HuH-7 (cell line): ENCODE results near the gene POLR3F.
"Not testable (repeated sequence)": the region's sequence is repeated elsewhere in the genome, so short reads cannot be mapped to it uniquely, and the experiment has no call there.

Experiments
- DNase-seq: peaks from one replicate; pipeline ENCODE4 v3.0.0; 2011; ENCODE audit warnings: low spot score

Gene POLR3F

GRCh38 chr20:18506744-18507143 is 39.6 kb downstream of the POLR3F start:
- no peak for DNase-seq

- peak; percentile 99 for DNase-seq
Measured at GRCh38 chr20:18507218-18508191, 40.3 kb downstream of the POLR3F start, which contains the start of gene SEC23B. Gene SEC23B, plus strand, starts transcription at chr20:18507940. Its CDS starts 2,896 bp downstream, at chr20:18510836.

- no peak for DNase-seq
Measured at GRCh38 chr20:18511571-18511970, 44.4 kb downstream of the POLR3F start.

GRCh38 chr20:18513208-18513607 is 46.0 kb downstream of the POLR3F start:
- no peak for DNase-seq

GRCh38 chr20:18514127-18514526 is 46.9 kb downstream of the POLR3F start:
- DNase-seq: no peak

- no peak for DNase-seq
Measured at GRCh38 chr20:18515973-18516372, 48.8 kb downstream of the POLR3F start.

- not testable (repeated sequence) for DNase-seq
Measured at GRCh38 chr20:18522066-18522465, 54.9 kb downstream of the POLR3F start.

- DNase-seq: no peak
Measured at GRCh38 chr20:18523066-18523465, 55.9 kb downstream of the POLR3F start.

- no peak for DNase-seq
Measured at GRCh38 chr20:18524646-18525045, 57.5 kb downstream of the POLR3F start.

- DNase-seq: not testable (repeated sequence)
Measured at GRCh38 chr20:18526761-18527160, 59.6 kb downstream of the POLR3F start.

GRCh38 chr20:18527339-18527738 is 60.1 kb downstream of the POLR3F start:
- no peak for DNase-seq

- no peak for DNase-seq
Measured at GRCh38 chr20:18527836-18528235, 60.6 kb downstream of the POLR3F start.

- DNase-seq: no peak
Measured at GRCh38 chr20:18529041-18529440, 61.9 kb downstream of the POLR3F start.

GRCh38 chr20:18532626-18533025 is 65.4 kb downstream of the POLR3F start:
- DNase-seq: no peak

GRCh38 chr20:18533491-18533890 is 66.3 kb downstream of the POLR3F start:
- DNase-seq: no peak

- no peak for DNase-seq
Measured at GRCh38 chr20:18533978-18534644, 66.9 kb downstream of the POLR3F start.
